Measurements from ENCODE around the gene CA10. TPM values are rescaled to one million over a fixed set of nuclear protein-coding genes. Genes with fewer than 3 reads are reported as not detected.

The CA10 gene
- total RNA-seq, 1 experiment from 2014 or later = 0.46 TPM

- H2BK20ac ChIP-seq (ENCODE audit: low read depth, low read length, poor library complexity, severe bottlenecking) = no peak overlapping the region
- no peak overlapping the region for H3T11ph ChIP-seq (ENCODE audit: low read length)
- Mint-ChIP-seq H3K27me3 (ENCODE audit: low read depth) (no peaks in the 10 kb centered on the region), H3K9me3 (no peaks in the 10 kb centered on the region), H3K36me3 (ENCODE audit: insufficient read depth in 1 of 3, low read depth in 3 of 3) (no peaks in the 10 kb centered on the region), H3K27ac (no peak overlapping the region), H3K4me1 (peaks cover 36 to 42% of the 10 kb centered on the region in 2 experiments), H3K4me3 (no peak overlapping the region)
- no peak overlapping the region for H2AK5ac ChIP-seq (ENCODE audit: insufficient read length, low read length)
- no CpG with 5 or more reads among the region's 1 CpG for WGBS (ENCODE audit: extremely low coverage, insufficient read length, low lambda C conversion rate)
- H3K79me1 ChIP-seq (ENCODE audit: insufficient read depth, low read depth, low read length, poor library complexity, severe bottlenecking) = no peaks in the 10 kb centered on the region
- H3K4me2 ChIP-seq (ENCODE audit: insufficient read depth, insufficient read length, low read length) = no peak overlapping the region
- TF ChIP-seq, protein P1, sequence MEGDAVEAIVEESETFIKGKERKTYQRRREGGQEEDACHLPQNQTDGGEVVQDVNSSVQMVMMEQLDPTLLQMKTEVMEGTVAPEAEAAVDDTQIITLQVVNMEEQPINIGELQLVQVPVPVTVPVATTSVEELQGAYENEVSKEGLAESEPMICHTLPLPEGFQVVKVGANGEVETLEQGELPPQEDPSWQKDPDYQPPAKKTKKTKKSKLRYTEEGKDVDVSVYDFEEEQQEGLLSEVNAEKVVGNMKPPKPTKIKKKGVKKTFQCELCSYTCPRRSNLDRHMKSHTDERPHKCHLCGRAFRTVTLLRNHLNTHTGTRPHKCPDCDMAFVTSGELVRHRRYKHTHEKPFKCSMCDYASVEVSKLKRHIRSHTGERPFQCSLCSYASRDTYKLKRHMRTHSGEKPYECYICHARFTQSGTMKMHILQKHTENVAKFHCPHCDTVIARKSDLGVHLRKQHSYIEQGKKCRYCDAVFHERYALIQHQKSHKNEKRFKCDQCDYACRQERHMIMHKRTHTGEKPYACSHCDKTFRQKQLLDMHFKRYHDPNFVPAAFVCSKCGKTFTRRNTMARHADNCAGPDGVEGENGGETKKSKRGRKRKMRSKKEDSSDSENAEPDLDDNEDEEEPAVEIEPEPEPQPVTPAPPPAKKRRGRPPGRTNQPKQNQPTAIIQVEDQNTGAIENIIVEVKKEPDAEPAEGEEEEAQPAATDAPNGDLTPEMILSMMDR (conservative IDR thresholded peaks at IDR 0.05) = no peak
- DNase-seq = no peak
- H3K27me3 ChIP-seq (ENCODE audit: insufficient read depth, low read length) = no peaks in the 10 kb centered on the region
- no peaks in the 10 kb centered on the region for H3K23me2 ChIP-seq (ENCODE audit: insufficient read length, low read depth, low read length, poor library complexity, severe bottlenecking)
- H3K27ac ChIP-seq (ENCODE audit: insufficient read length, low read depth, low read length) = no peak overlapping the region
- no peak overlapping the region for H4K91ac ChIP-seq (ENCODE audit: insufficient read length, low read depth, low read length)
- no peak overlapping the region for H3K9ac ChIP-seq (ENCODE audit: extremely low read depth, insufficient read length, low read length)
- H2BK12ac ChIP-seq (ENCODE audit: insufficient read length, low read depth, low read length) = no peak overlapping the region
- H2BK120ac ChIP-seq (ENCODE audit: low read depth, low read length, poor library complexity, severe bottlenecking) = no peak overlapping the region
- no peak overlapping the region for H4K8ac ChIP-seq (replicated peaks; ENCODE audit: insufficient read length, low read depth, low read length)
- H3K4ac ChIP-seq (ENCODE audit: low read depth, low read length) = no peak overlapping the region
- H3K56ac ChIP-seq (ENCODE audit: insufficient read length, low read depth, low read length) = no peak overlapping the region
- no peak overlapping the region for H2BK5ac ChIP-seq (ENCODE audit: insufficient read length, low read length)
- no peaks in the 10 kb centered on the region for H3K79me2 ChIP-seq (ENCODE audit: insufficient read depth, low read length)
- peaks cover 2% of the 10 kb centered on the region; the same call in 1 of the 2 replicates for H3K4me1 ChIP-seq (ENCODE audit: insufficient read depth, low read length)
- H3K14ac ChIP-seq (ENCODE audit: insufficient read depth, low read length) = no peak overlapping the region
- H3K23ac ChIP-seq (ENCODE audit: insufficient read length, low read depth, low read length) = no peak overlapping the region
- no peak overlapping the region for H3K18ac ChIP-seq (ENCODE audit: insufficient read length, low read depth, low read length)
- H3K9me3 ChIP-seq (ENCODE audit: control insufficient read depth, low read depth, low read length) = no peaks in the 10 kb centered on the region
- H4K20me1 ChIP-seq (ENCODE audit: control insufficient read depth, insufficient read depth, insufficient read length) = no peaks in the 10 kb centered on the region
- no peak overlapping the region for H4K5ac ChIP-seq (ENCODE audit: insufficient read length, low read depth, low read length)
- no peak overlapping the region for H2BK15ac ChIP-seq (ENCODE audit: low read depth, low read length)
- no peak overlapping the region for H2AFZ ChIP-seq (ENCODE audit: low read length)
Observed at GRCh38 chr17:51921500-51921899, 237.0 kb downstream of the CA10 start.

Measured in H9 (cell line).